Neural progenitor cell (in vitro differentiated cells): Measurements from ENCODE around the gene NOX3.

Source experiments
- EZH2 ChIP-seq: fragments of 200-600 bp; sonication (generic); IDR thresholded peaks from 2 replicates; pipeline ENCODE4 v1.6.1; 2017; ENCODE audit warnings: antibody characterized with exemption, mild to moderate bottlenecking, moderate library complexity
- TF ChIP-seq, protein P1 (sequence below): fragments of 200-600 bp; sonication (generic); IDR thresholded peaks from 2 replicates; pipeline ENCODE4 v1.5.1; 2017; ENCODE audit warnings: antibody characterized with exemption, mild to moderate bottlenecking

DNA sequence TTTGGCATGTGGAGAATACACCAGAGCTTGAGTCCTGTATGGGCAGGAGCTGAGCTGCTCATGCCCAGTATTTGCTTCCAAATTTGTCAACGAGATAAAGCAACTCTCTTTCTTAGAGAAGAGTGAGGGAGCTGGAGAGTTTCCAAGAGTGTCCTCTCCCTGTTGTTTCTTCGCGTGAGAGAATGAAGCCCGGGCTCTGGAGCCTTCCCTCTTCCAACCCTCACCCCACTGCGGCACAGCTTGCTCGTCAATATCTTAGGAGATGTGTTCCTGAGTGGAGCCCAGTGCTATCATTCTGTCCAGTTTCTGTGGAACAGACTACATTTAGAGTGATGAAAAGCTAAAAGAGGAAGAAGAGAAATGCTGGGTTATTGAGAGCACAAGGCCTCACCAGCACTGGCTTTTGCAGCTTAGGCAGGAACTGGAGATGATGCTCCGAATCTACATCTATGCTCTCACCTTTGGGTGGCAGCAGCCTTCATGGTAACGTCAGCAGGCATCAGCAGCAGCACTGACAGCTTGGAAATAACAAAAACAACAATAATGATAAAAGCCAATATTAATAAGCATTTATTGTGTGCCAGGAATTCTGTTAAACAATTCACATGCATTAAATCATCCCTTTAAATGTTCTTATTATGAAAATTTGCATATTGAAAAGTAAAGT, 74.8 kb downstream of the NOX3 start:
- no peak for TF ChIP-seq EZH2
- TF ChIP-seq, protein P1, sequence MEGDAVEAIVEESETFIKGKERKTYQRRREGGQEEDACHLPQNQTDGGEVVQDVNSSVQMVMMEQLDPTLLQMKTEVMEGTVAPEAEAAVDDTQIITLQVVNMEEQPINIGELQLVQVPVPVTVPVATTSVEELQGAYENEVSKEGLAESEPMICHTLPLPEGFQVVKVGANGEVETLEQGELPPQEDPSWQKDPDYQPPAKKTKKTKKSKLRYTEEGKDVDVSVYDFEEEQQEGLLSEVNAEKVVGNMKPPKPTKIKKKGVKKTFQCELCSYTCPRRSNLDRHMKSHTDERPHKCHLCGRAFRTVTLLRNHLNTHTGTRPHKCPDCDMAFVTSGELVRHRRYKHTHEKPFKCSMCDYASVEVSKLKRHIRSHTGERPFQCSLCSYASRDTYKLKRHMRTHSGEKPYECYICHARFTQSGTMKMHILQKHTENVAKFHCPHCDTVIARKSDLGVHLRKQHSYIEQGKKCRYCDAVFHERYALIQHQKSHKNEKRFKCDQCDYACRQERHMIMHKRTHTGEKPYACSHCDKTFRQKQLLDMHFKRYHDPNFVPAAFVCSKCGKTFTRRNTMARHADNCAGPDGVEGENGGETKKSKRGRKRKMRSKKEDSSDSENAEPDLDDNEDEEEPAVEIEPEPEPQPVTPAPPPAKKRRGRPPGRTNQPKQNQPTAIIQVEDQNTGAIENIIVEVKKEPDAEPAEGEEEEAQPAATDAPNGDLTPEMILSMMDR, result no peak
